Measurements from ENCODE around the gene CYTIP.
"Not testable (repeated sequence)": the region's sequence is repeated elsewhere in the genome, so short reads cannot be mapped to it uniquely, and the experiment has no call there.

CYTIP gene

GRCh38 chr2:157424374-157424773, 19.5 kb downstream of the CYTIP start:
- DNase-seq (ENCODE audit: low read depth), result no peak

GRCh38 chr2:157421964-157422363, 21.9 kb downstream of the CYTIP start:
- no peak for DNase-seq (ENCODE audit: low read depth)

GRCh38 chr2:157421331-157421944, 22.5 kb downstream of the CYTIP start:
- no peak for DNase-seq (ENCODE audit: low read depth)

- DNase-seq (ENCODE audit: low read depth), result no peak
Observed at GRCh38 chr2:157420771-157421323, 23.0 kb downstream of the CYTIP start.

GRCh38 chr2:157419031-157419575, 24.8 kb downstream of the CYTIP start:
- DNase-seq (ENCODE audit: low read depth), result no peak

- peak; percentile 36 for DNase-seq (ENCODE audit: low read depth)
Observed at GRCh38 chr2:157418239-157418641, 25.6 kb downstream of the CYTIP start.

GRCh38 chr2:157415591-157416101, 28.2 kb downstream of the CYTIP start:
- DNase-seq (ENCODE audit: low read depth), result no peak

- no peak for DNase-seq (ENCODE audit: low read depth)
Observed at GRCh38 chr2:157414050-157414449, 29.8 kb downstream of the CYTIP start.

- peak; percentile 49 for DNase-seq (ENCODE audit: low read depth)
Observed at GRCh38 chr2:157413326-157414035, 30.4 kb downstream of the CYTIP start.

- no peak for DNase-seq (ENCODE audit: low read depth)
Observed at GRCh38 chr2:157411624-157412336, 32.1 kb downstream of the CYTIP start.

GRCh38 chr2:157405398-157405797, 38.5 kb downstream of the CYTIP start:
- DNase-seq (ENCODE audit: low read depth), result not testable (repeated sequence)

GRCh38 chr2:157404363-157404762, 39.5 kb downstream of the CYTIP start:
- peak; percentile 64 for DNase-seq (ENCODE audit: low read depth)

- not testable (repeated sequence) for DNase-seq (ENCODE audit: low read depth)
Observed at GRCh38 chr2:157402801-157403485, 40.9 kb downstream of the CYTIP start.

GRCh38 chr2:157395811-157396210, 48.1 kb downstream of the CYTIP start:
- no peak for DNase-seq (ENCODE audit: low read depth)

GRCh38 chr2:157394928-157395327, 49.0 kb downstream of the CYTIP start:
- no peak for DNase-seq (ENCODE audit: low read depth)

- no peak for DNase-seq (ENCODE audit: low read depth)
Observed at GRCh38 chr2:157393348-157393747, 50.5 kb downstream of the CYTIP start.

GRCh38 chr2:157388827-157389226, 55.1 kb downstream of the CYTIP start:
- DNase-seq (ENCODE audit: low read depth), result no peak

GRCh38 chr2:157386747-157387146, 57.1 kb downstream of the CYTIP start:
- no peak for DNase-seq (ENCODE audit: low read depth)

GRCh38 chr2:157386247-157386646, 57.6 kb downstream of the CYTIP start:
- no peak for DNase-seq (ENCODE audit: low read depth)

GRCh38 chr2:157377861-157378260, 66.0 kb downstream of the CYTIP start:
- no peak for DNase-seq (ENCODE audit: low read depth)

GRCh38 chr2:157376041-157376440, 67.8 kb downstream of the CYTIP start:
- no peak for DNase-seq (ENCODE audit: low read depth)

GRCh38 chr2:157375384-157375783, 68.5 kb downstream of the CYTIP start:
- no peak for DNase-seq (ENCODE audit: low read depth)
